Upper lobe of left lung (tissue), 4 donors: ENCODE data around the gene ZNF627.

Source experiments
- EP300 ChIP-seq, 4 donors: sonication (generic); formaldehyde crosslinking; IDR thresholded peaks; one replicate each; pipeline ENCODE4 v1.5.1; 2017; ENCODE audit warnings: antibody characterized with exemption in 4 of 4, control low read depth in 2 of 4
- POLR2A ChIP-seq, 4 donors: fragments of 450-650 bp; IDR thresholded peaks; one replicate each; pipeline ENCODE4 v1.5.1; 2016 to 2017; ENCODE audit warnings: antibody characterized with exemption in 4 of 4, mild to moderate bottlenecking in 2 of 4

DNA sequence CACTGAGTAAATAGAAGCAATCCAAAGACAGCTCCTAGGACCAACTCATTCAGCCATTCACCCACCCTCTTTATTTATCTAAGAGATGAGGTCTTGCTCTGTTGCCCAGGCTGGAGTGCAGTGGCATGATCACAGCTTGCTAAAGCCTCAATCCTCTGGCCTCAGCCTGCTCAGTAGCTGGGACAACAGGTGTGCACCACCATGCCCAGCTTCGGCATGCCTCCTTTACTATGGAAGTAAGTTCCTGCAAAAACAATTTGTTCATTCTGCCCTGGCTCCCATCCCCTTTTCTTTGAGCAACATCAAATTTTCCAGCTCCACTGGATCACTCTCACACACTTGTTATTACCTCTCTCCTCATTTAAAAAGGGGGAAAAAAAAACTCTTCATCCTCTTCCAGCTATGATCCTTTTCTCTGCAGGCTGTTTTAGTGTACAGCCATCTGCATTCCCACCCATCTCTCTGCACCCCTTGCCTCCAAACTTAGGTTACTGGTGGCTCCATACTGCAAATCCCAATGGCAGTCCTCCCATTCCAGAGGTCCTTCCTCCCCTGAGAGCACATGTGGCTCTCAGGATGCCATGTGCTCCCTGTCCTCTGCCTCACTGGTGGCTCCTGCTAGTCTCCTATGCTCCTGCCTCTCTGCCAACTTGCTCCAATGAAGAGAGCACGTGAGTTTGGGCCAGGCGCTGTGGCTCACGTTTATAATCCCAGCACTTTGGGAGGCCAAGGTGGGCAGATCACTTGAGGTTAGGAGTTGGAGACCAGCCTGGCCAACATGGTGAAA lies 40.5 kb upstream of the ZNF627 start:
- TF ChIP-seq EP300 (IDR thresholded peaks at IDR 0.05): no peak
- no peak for TF ChIP-seq POLR2A (IDR thresholded peaks at IDR 0.05)
